ENCODE results near the gene B4GALT2. TPM values are rescaled to one million over a fixed set of nuclear protein-coding genes. Genes with fewer than 3 reads are reported as not detected.
A peak's percentile ranks its signal among the peaks of the same experiment; 100 is the strongest.

The B4GALT2 gene
- total and polyA plus RNA-seq, 2 donors (not counting 3 experiments of a cell fraction or from before 2014, with no cell fraction given): 80.0 to 103 TPM

DNA sequence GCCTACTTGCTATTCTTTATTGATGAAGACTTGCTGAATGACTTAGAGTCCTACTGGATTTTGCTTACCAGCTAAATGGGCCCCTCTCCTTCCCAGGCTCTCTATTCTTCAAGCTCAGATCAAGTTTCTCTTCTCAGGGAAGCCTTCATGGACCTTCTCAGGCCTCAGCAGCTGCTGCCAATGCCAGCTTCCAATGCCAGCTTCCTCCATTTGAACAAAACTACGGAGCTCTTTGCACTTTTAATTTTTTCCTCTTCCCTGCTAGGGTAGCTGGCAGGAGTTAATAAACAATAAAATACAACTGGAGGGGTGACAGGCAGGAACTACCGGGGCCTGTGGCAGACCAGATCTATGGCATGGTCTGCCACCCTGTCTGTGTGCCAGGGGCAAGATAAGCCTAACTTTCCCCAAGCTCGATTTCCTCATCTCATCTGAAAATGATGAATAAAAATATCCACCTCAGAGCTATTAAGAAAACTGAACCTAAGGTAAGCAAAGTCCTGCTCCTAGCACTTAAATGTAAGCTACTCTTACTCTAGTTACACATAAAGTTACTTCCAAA, 33.3 kb upstream of the B4GALT2 start:
- ChIA-PET CTCF (interaction anchor here (0.8 to 7.2 kb wide), 8 partner anchors 10 to 181 kb away, joined by 3 to 93 read pairs (median 4); partner anchors contain the start of genes ARTN and DPH2), POLR2A (no interaction called here)
- intact Hi-C loops (cut with micrococcal nuclease): loop anchor here (1.0 to 5.0 kb wide), 7 partner anchors 24 to 416 kb away; partner anchors contain the start of gene ATP6V0B
- BruUV-seq (replicated peaks): TSS peak; percentile 31
- Histone ChIP-seq H3K9me1 (replicated peaks; ENCODE audit: control insufficient read depth, extremely low read depth, insufficient read depth, low read length) (no peaks in the 10 kb centered on the region), H3K9ac (replicated peaks; ENCODE audit: extremely low read depth, insufficient read depth, low read length) (peak overlapping the region; percentile 97), H3K4me2 (ENCODE audit: insufficient read depth, low read length) (peak overlapping the region; percentile 95), H3K27ac (ENCODE audit: insufficient read depth, low read depth, low read length) (peak overlapping the region; percentile 5), H3K4me3 (replicated peaks in 1 of 3; ENCODE audit: insufficient read depth in 1 of 3, low read depth in 1 of 3, low read length in 3 of 3) (peak overlapping the region; percentile 55 to 76 (median 67)), H3K79me2 (ENCODE audit: control insufficient read depth, insufficient read depth, low read length) (peaks cover 5% of the 10 kb centered on the region), H4K20me1 (replicated peaks; ENCODE audit: control insufficient read depth, extremely low read depth, insufficient read depth, low read length) (no peaks in the 10 kb centered on the region), H3K36me3 (ENCODE audit: control insufficient read depth in 2 of 2, extremely low read depth in 1 of 2, insufficient read depth in 2 of 2, low read length in 2 of 2) (peaks cover 0 to 4% of the 10 kb centered on the region in 2 experiments), H3K4me1 (ENCODE audit: control insufficient read depth, extremely low read depth, insufficient read depth, low read length) (peaks cover 20% of the 10 kb centered on the region), H3K27me3 (ENCODE audit: control insufficient read depth in 2 of 2, insufficient read depth in 2 of 2, low read length in 2 of 2) (no peaks in the 10 kb centered on the region), H3K9me3 (replicated peaks; ENCODE audit: control insufficient read depth, insufficient read depth, low read length) (no peaks in the 10 kb centered on the region), H2AFZ (ENCODE audit: low read depth, low read length) (peak overlapping the region; percentile 99)
- TF ChIP-seq JUN (IDR thresholded peaks at IDR 0.05; ENCODE audit: borderline replicate concordance, insufficient read depth, insufficient read length, low read depth) (no peak), POLR2AphosphoS5 (IDR thresholded peaks at IDR 0.05; ENCODE audit: insufficient read depth, low read depth, low read length) (no peak), MYC (IDR thresholded peaks at IDR 0.05; ENCODE audit: low read depth, low read length) (no peak), POLR2A (IDR thresholded peaks at IDR 0.05; ENCODE audit: low read depth, low read length) (no peak), FOS (IDR thresholded peaks at IDR 0.05; ENCODE audit: borderline replicate concordance, insufficient read depth, low read length) (no peak), EZH2 (IDR thresholded peaks at IDR 0.05; ENCODE audit: borderline replicate concordance, low read depth, low read length, severe bottlenecking) (no peak), GATA2 (IDR thresholded peaks at IDR 0.05; ENCODE audit: insufficient read depth, insufficient read length, low read depth, low read length) (no peak)
- TF ChIP-seq, protein P1, sequence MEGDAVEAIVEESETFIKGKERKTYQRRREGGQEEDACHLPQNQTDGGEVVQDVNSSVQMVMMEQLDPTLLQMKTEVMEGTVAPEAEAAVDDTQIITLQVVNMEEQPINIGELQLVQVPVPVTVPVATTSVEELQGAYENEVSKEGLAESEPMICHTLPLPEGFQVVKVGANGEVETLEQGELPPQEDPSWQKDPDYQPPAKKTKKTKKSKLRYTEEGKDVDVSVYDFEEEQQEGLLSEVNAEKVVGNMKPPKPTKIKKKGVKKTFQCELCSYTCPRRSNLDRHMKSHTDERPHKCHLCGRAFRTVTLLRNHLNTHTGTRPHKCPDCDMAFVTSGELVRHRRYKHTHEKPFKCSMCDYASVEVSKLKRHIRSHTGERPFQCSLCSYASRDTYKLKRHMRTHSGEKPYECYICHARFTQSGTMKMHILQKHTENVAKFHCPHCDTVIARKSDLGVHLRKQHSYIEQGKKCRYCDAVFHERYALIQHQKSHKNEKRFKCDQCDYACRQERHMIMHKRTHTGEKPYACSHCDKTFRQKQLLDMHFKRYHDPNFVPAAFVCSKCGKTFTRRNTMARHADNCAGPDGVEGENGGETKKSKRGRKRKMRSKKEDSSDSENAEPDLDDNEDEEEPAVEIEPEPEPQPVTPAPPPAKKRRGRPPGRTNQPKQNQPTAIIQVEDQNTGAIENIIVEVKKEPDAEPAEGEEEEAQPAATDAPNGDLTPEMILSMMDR (IDR thresholded peaks at IDR 0.05; ENCODE audit: extremely low read depth in 1 of 2, insufficient read depth in 1 of 2, low read depth in 1 of 2, low read length in 2 of 2): no peak
- TF ChIP-seq, protein P2, sequence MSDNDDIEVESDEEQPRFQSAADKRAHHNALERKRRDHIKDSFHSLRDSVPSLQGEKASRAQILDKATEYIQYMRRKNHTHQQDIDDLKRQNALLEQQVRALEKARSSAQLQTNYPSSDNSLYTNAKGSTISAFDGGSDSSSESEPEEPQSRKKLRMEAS (IDR thresholded peaks at IDR 0.05; ENCODE audit: insufficient read depth, insufficient read length): no peak
- DNase-seq (ENCODE audit: low read depth, low spot score) (peak; percentile 13), FAIRE-seq (no peak)
- dilution Hi-C loops (cut with MboI; ENCODE audit: extremely low pct_ligation_motif_present, low sequenced_read_pairs): loop anchor here (25.0 kb wide), 1 partner anchor 183 kb away; no protein-coding TSS in a partner anchor

Measured in endothelial cell of umbilical vein (primary cell).